ENCODE data around the gene ADAMTSL2.
"Not testable (repeated sequence)": the region's sequence is repeated elsewhere in the genome, so short reads cannot be mapped to it uniquely, and the experiment has no call there.

ADAMTSL2 gene

DNA sequence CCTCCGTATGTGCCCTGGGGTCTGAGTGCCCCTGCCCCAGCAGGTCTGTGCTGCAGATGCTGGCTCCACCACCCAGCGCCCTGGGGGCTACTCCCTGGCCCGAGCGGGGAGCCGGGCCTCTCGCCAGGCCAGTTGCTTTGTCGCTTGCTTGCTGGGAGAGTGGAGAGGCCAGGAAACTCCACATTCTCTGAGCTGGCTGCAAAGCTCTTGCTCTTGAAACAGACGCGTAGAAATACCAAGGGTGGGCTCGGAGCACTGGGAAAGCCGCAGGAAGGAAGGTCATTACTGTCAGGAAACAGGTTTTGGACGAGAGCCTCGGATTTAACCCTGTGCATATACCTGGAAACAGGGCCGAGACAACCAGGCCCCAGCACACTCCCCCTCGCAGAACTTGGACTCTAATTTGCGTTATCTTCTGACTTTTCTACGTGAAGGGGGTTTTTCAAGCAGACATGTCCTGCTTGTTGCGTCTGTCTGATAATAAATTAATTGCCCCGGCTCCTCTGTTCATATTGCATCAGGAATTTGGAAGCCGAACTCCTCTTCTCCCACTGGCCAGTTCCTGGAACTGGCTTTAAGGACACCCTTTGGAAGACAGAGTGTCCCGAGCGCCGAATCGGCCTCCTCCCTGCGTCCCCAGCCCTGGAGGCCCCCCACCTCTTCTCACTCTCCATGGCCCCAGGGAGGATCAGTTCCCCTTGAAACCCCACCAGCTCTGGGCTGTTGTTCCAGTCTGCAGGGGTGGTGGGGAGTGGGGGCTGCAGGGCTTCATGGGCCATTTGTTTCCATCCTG lies 11.2 kb downstream of the ADAMTSL2 start:
- no peak for DNase-seq (ENCODE audit: low read depth, low spot score)
- no peak overlapping the region for H3K4me3 ChIP-seq (ENCODE audit: low read length)

DNA sequence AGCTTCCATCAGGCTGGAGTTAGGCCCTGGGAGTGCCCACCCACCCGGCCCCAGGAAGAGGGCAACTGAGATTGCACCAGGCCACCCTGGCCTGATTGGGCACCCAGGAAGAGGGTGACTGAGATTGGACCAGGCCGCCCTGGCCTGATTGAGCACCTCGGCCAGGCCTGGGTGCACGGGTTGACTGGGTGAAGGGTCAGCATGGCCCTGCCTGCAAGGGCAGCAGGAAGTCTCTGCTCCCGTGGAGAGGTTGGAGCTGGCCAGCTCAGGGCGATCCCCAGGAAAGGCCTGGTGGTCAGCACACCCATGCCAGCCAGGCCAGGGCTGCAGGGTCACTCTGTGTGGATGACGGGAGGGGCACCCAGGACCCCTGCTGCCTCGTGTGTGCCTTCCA lies 11.8 kb downstream of the ADAMTSL2 start:
- no peak for DNase-seq (ENCODE audit: low read depth, low spot score)
- H3K4me3 ChIP-seq (ENCODE audit: low read length) = no peak overlapping the region

DNA sequence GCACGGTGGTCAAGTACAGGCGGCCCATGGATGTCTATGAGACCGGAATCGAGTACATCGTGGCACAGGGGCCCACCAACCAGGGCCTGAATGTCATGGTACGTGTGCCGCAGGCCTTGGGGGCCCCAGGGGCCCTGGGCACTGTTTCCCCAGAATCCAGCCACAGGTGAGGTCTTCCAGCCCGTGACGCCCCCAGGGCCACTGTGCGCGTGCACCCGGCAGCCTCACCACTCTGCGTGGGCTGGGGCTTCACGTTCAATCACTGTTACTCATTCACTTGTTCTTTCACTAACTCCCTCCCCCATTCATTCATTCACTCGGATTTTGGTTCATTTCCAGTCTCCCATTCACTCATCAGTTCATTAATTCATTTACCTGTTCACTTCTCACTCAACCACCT lies 12.6 kb downstream of the ADAMTSL2 start:
- DNase-seq (ENCODE audit: low read depth, low spot score) = no peak
- no peak overlapping the region for H3K4me3 ChIP-seq (ENCODE audit: low read length)

DNA sequence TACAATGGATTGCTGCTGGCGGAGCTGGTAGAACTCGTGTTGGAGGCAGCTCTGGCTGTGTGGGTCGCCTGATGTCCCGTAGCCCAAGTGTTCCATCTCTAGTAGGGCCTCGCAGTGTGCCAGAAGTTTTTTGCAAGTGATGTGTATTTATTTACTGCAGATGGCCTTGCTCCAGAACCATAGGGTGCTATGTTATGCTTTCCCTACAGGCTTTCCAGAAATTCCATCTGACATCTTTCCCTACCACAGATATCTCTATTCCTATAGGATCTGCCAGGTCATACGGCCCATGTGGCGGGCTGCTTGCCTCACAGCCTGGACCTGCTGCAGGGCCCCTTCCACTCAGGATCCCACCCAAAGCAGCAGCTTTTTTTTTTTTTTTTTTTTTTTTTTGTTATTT lies 16.9 kb downstream of the ADAMTSL2 start:
- H3K4me3 ChIP-seq (ENCODE audit: low read length) = no peak overlapping the region
- no peak for DNase-seq (ENCODE audit: low read depth, low spot score)

DNA sequence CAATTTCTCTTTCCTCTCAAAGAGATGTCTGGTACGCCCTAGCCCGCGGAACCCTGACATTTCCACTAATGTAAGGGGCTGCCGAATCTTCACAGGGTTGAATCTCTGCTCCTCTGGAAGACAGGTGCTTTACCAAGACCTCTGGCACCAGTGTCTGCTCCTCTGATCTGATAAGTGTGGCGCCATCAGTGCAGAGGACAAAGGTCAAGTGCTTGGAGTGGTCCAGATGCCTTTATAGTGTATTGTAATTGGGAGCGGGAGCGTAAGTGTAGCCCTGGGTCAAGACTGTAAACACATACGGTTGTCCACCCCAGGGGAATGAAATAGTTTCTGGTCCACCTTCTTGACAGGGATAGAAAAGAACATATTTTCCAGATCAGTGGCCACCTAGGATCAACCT lies 17.7 kb downstream of the ADAMTSL2 start:
- no peak overlapping the region for H3K4me3 ChIP-seq (ENCODE audit: low read length)
- no peak for DNase-seq (ENCODE audit: low read depth, low spot score)

DNA sequence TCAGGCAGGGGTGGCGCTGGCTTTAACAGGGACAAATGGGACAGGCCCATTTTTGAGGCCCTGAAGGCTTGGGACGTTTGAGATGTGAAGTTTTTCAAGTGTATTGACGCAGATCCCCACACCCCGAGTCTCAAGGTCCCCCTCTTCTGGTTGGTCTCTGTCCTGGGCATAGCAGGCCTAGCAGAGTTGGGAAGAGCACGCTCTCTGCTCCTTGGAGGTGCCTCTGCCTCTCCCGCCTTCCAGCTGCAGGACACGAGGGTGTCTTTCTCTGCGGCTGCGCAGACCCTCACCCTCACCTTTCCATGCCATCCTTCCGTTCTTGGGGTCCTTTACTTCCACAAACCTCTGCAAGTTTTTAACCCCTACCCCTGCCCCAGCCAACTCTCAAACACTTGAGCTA lies 18.6 kb downstream of the ADAMTSL2 start:
- no peak for DNase-seq (ENCODE audit: low read depth, low spot score)
- H3K4me3 ChIP-seq (ENCODE audit: low read length) = no peak overlapping the region

DNA sequence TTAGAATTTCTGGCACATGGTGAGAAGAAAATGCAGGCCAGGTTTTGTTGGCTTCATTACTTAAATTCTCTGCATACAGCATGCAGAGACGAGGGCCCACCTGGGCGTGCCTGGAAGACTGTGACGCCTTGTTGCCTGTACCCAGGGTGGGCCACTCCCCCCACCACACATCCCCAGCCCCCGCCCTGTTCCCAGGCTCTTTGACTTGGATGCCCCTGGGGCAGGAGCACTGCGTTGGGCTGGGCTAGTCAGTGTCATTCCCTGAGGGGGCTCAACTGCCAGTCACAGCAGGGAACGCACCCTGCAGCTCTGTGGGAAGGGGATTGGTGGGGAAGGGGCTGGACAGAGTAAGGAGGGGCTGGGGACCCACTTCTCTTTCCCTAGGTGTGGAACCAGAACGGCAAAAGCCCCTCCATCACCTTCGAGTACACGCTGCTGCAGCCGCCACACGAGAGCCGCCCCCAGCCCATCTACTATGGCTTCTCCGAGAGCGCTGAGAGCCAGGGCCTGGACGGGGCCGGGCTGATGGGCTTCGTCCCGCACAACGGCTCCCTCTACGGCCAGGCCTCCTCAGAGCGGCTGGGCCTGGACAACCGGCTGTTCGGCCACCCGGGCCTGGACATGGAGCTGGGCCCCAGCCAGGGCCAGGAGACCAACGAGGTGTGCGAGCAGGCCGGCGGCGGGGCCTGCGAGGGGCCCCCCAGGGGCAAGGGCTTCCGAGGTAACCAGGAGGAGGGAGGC lies 19.6 kb downstream of the ADAMTSL2 start:
- H3K4me3 ChIP-seq (ENCODE audit: low read length) = no peak overlapping the region
- no peak for DNase-seq (ENCODE audit: low read depth, low spot score)

DNA sequence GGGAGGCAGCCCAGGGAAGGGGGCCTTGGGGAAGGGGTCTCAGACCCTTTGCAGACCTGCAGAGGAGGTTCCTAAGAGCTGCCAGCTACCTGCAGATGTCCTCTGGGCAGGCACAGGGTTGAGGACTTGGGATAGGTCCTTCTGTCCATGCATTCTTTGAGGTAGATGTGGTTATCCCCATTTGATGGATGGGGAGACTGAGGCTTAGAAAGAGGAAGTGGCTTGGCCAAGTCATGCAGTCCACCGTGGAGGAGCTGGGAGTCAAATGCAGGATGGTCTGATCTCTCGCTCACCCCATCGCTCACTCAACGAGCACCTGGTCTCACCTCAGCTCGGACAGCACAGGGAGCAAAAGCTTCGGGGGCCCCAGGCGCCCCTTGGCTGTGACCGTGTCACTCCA lies 20.2 kb downstream of the ADAMTSL2 start:
- no peak for DNase-seq (ENCODE audit: low read depth, low spot score)
- H3K4me3 ChIP-seq (ENCODE audit: low read length) = no peak overlapping the region

DNA sequence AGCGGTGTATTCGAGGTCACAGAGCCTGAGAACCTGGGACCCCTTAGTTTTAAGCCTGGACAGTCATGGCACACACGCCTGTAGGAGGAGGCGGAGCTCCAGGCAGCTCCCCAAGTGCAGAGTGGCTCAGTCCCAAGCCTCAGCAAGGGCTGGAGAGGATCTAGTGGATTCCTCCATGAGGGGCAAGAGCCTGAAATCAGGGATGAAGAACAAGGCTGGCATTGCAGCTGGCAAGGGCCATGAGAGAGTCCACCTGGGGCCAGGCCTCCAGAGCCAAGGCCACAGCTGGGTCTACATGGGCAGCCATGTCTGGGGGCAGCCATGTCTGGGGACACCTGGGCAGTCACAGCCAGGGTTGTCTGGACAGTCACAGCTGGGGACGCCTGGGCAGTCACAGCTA lies 21.9 kb downstream of the ADAMTSL2 start:
- no peak overlapping the region for H3K4me3 ChIP-seq (ENCODE audit: low read length)
- no peak for DNase-seq (ENCODE audit: low read depth, low spot score)

DNA sequence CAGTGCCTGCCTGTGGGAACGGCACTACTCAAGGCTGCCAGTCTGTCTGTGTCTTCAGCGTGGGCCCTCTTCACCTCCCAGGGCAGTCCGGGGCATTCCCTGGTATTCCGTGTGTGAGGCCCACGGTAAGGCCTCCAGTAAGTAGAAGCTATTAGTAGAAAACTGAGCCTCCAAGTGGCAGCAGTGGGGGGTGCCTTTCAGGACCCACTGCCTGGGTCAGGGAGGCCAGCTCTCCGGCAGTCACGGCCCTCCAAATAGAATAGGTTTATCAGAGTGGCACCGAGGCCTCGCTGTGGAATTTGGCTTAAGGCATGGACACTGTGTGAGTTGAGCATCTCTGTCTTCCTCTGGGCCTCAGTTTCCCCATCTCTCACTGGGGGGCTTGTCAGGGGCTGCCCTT lies 23.1 kb downstream of the ADAMTSL2 start:
- no peak for DNase-seq (ENCODE audit: low read depth, low spot score)
- no peak overlapping the region for H3K4me3 ChIP-seq (ENCODE audit: low read length)

DNA sequence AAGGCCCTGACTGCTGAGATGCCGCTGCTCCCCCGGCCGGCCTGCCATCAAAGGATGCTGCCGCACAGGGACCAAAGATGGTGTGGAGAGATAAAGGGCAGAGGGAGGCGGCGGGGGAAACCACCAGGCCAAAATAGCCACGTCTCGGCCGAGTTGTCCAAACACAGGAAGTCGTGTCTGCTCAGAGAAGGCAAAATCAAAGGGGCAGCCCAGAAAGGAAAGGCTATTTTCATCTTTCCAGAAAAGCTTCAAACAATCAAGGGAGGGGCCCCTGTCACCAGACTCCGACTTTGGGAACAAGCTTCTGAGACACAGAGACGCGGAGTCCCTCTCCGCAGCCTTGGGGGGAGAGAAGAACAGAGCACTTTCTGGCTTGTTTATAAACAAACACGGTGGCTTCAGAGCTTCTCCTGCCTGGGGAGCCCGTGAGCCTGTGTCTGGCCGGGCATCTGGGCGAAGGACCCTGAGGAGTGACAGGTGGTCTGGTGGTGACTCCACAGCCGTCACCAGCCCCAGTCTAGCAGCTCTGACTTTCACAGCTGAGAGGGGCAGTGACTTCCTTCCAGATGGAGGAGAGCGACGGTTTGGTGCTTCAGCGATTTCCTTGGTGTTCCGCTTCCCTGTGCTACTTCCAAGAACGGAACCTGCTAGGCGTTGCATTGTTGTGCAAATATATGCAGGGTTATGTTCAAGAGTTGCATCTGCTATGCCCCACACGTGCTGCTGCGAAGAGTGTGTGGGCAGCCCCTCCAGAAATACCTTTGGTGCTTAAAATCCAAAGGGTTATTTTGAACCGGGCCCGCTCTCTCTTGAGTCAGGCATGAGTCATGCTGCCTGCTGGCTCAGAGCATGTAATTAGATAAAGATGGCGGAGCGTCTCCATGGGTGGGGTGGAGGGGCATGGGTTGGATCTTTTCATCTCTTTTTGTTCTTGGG lies 24.0 kb downstream of the ADAMTSL2 start:
- DNase-seq (ENCODE audit: low read depth, low spot score) = no peak

DNA sequence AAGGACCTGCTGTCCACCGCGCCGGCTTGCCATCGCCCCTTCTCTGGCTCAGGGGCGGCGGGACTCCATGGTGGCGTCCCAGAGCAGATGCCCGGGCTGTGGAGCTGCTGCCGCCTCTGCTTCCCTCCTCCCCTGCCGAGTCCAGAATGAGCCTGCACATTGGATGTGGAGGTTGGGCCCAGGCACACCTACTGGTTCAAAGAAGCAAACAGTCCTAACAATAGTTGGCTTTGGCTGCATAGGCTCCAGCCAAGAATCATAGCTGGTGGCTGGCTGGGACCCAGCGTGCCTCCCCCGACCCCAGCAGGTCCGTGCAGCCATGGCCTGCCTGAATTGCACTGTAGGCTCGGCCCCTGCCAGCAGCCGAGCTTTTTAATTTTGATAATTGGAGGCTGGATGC lies 25.8 kb downstream of the ADAMTSL2 start:
- no peak for DNase-seq (ENCODE audit: low read depth, low spot score)
- H3K4me3 ChIP-seq (ENCODE audit: low read length) = no peak overlapping the region

More for the DNA sequence above, 24.0 kb downstream of the ADAMTSL2 start:
- no peak overlapping the region for H3K4me3 ChIP-seq (ENCODE audit: low read length)

DNA sequence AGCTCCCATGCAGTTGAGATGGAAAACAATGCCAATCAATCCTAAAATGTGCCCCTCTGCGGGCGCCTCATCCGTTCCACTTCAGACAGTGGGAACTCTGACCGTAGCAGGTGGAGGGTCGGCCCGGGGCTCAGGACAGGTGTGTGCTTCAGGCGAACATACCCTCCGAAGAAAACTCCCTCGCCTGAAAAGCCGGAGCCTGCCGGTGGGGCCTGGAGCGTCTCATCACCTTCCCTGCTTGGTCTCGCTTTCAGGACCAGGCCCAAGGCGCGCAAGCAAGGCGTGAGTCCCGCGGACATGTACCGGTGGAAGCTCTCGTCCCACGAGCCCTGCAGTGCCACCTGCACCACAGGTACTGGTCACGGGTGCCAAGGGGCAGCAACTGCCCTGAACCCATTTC lies 26.4 kb downstream of the ADAMTSL2 start:
- no peak for DNase-seq (ENCODE audit: low read depth, low spot score)
- no peak overlapping the region for H3K4me3 ChIP-seq (ENCODE audit: low read length)

DNA sequence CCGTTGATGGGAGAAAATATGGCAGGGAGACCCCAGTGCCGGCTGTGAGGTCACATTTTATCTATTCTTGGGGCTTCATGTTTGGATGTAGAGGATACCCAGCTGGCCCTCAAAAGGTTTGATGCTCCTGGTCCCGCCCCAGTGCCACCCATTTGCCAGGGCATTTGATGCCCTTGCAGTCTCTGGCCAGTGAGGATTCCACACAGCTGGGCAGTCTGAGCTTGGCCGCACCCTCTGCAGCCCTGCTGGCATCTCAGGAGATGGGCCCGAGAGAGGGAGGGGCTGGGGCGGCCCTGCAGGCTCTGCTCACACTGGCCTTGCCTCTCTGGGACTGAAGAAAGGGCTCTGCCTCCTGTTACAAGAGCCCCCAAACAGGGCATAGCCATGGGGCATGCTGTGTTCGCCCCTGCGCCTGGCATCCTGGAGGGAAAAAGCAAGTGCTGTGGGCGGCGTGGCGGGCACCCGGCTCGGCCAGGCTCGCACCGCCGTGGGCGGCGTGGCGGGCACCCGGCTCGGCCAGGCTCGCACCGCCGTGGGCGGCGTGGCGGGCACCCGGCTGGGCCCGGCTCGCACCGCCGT lies 27.6 kb downstream of the ADAMTSL2 start:
- no peak overlapping the region for H3K4me3 ChIP-seq (ENCODE audit: low read length)
- no peak for DNase-seq (ENCODE audit: low read depth, low spot score)

DNA sequence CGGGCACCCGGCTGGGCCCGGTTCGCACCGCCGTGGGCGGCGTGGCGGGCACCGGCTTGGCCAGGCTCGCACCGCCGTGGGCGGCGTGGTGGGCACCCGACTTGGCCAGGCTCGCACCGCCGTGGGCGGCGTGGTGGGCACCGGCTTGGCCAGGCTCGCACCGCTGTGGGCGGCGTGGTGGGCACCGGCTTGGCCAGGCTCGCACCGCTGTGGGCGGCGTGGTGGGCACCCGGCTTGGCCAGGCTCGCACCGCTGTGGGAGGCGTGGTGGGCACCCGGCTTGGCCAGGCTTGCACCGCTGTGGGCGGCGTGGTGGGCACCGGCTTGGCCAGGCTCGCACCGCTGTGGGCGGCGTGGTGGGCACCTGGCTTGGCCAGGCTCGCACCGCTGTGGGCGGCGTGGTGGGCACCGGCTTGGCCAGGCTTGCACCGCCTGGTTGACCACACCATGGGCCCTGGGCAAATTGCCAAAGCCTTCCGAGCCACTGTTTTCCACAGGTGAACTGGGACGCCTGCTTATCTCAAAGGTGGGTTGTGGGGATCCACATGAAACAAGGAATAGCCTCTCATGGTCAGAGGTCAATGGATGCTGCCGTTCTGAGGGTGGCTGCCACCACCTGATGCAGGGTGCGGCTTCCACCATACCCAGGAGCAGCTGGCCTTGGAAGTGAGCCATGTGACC lies 28.2 kb downstream of the ADAMTSL2 start:
- H3K4me3 ChIP-seq (ENCODE audit: low read length) = no peak overlapping the region
- no peak for DNase-seq (ENCODE audit: low read depth, low spot score)

DNA sequence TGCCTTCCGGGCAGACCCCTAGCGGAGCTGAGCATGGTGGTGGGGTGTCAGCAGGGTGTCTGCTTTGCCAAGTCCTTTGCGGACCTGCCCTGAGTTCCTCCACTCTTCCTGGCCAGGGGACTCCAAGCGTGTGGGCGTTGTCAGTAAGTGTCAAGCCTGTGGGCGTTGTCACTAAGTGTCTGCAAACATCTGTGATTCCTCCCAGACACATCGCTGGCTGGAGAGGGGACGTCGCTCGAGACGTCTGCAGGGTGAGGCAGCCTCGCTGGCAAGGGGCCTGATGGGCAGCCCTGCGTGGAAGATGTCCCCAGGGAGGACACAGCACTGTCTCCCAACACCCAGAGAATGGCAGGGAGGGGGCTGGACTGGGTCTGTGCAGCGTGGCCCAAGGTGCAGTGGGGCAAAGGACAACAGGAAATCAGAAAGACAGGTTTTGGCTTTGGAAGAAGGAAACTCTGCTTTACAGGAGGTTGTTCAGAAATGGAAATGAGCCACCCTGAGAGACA lies 28.8 kb downstream of the ADAMTSL2 start:
- no peak for DNase-seq (ENCODE audit: low read depth, low spot score)
- no peak overlapping the region for H3K4me3 ChIP-seq (ENCODE audit: low read length)

DNA sequence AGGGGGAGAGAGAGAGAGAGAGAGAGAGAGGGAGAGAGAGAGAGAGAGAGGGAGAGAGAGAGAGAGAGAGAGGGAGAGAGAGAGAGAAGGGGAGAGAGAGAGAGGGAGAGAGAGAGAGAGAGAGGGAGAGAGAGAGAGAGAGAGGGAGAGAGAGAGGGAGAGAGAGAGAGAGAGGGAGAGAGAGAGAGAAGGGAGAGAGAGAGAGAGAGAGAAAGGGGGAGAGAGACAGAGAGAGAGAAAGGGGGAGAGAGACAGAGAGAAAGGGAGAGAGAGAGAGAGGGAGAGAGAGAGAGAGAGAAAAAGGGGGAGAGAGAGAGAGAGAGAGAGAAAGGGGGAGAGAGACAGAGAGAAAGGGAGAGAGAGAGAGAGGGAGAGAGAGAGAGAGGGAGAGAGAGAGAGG lies 29.3 kb downstream of the ADAMTSL2 start:
- H3K4me3 ChIP-seq (ENCODE audit: low read length); DNase-seq (ENCODE audit: low read depth, low spot score): not testable (repeated sequence)

DNA sequence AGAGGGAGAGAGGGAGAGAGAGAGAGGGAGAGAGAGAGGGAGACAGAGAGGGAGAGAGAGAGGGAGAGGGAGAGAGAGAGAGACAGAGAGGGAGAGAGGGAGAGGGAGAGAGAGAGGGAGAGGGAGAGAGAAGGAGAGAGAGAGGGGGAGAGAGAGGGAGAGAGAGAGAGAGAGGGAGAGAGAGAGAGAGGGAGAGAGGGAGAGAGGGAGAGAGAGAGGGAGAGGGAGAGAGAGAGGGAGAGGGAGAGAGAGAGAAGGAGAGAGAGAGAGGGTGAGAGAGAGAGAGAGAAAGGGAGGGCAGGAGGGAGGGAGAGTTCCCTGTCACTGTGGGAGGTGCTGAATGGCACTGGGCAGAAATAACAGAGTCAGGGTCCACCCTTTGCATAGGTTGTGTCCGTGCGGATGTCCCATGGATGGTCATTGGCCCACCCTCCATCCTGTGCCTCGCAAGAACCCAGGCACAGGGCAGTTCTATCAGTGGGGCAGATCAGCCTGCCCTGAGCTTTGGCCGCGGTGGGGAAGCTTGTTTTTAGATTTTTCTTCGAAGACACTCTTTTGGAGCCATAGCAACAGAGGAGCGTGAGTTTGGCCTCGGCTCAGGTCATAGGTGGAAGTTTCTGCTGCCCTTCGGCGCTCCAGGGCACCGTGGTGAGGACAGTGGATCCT lies 30.1 kb downstream of the ADAMTSL2 start:
- DNase-seq (ENCODE audit: low read depth, low spot score) = no peak
- no peak overlapping the region for H3K4me3 ChIP-seq (ENCODE audit: low read length)

Measured in Jurkat, Clone E6-1 (cell line).